PC-3 (cell line): Measurements from ENCODE around the gene NFATC2IP. TPM values are rescaled to one million over a fixed set of nuclear protein-coding genes. Genes with fewer than 3 reads are reported as not detected.

ENCODE experiments used
- ATAC-seq: fragments of 200-7000 bp; cut with Tn5 transposase; 2 replicates; pipeline ENCODE4 v1.9.1; 2020; ENCODE audit warnings: mild to moderate bottlenecking, moderate library complexity
- BruUV-seq: library from RNA; stranded (reverse); fragments of 400-500 nt; replicated peaks from 2 replicates; lab custom pipeline; 2021; lab: Mats Ljungman, UMichigan
- CTCF ChIA-PET: fragments of 300-600 bp; sonication (Branson Sonifier 250); formaldehyde crosslinking; loops from one replicate; lab custom pipeline; 2022; ENCODE audit warnings: antibody characterized with exemption; lab: Charles Lee
- POLR2A ChIA-PET: fragments of 300-600 bp; sonication (Branson Sonifier 250); formaldehyde crosslinking; loops from one replicate; lab custom pipeline; 2022; ENCODE audit warnings: antibody characterized with exemption; ENCODE audit not compliant: unreplicated experiment; lab: Charles Lee
- DNase-seq: peaks from one replicate; pipeline ENCODE4 v3.0.0-alpha.2; 2015
- H2AFZ ChIP-seq: fragments of 300-600 bp; sonication (generic); 2 replicates; pipeline ENCODE4 v1.6.0; 2016; ENCODE audit warnings: antibody characterized with exemption, low read length
- H3F3A ChIP-seq: fragments of 300-600 bp; sonication (generic); one replicate; pipeline ENCODE4 v1.6.0; 2017; ENCODE audit warnings: antibody characterized with exemption, low read length, control low read depth, mild to moderate bottlenecking; ENCODE audit not compliant: unreplicated experiment
- H3K27ac ChIP-seq: fragments of 300-600 bp; sonication (generic); 2 replicates; pipeline ENCODE4 v1.5.1; 2016; ENCODE audit warnings: mild to moderate bottlenecking, low read length
- H3K27me3 ChIP-seq: fragments of 300-600 bp; sonication (generic); 2 replicates; pipeline ENCODE4 v1.6.1; 2016; ENCODE audit warnings: low read length, mixed read lengths
- H3K36me3 ChIP-seq: fragments of 300-600 bp; sonication (generic); 2 replicates; pipeline ENCODE4 v1.6.1; 2016; ENCODE audit warnings: low read depth, mixed run types, low read length, mixed read lengths
- H3K4me1 ChIP-seq: fragments of 300-600 bp; sonication (generic); 2 replicates; pipeline ENCODE4 v1.5.1; 2016; ENCODE audit warnings: low read length; ENCODE audit not compliant: insufficient read depth
- H3K4me2 ChIP-seq: fragments of 300-600 bp; sonication (generic); 2 replicates; pipeline ENCODE4 v1.6.0; 2016; ENCODE audit warnings: low read length
- H3K4me3 ChIP-seq: fragments of 300-600 bp; sonication (generic); 2 replicates; pipeline ENCODE4 v1.5.1; 2016; ENCODE audit warnings: mild to moderate bottlenecking, low read length, mixed read lengths
- H3K79me2 ChIP-seq: fragments of 300-600 bp; sonication (generic); 2 replicates; pipeline ENCODE4 v1.6.1; 2017; ENCODE audit warnings: low read length, mixed read lengths
- H3K9ac ChIP-seq: fragments of 300-600 bp; sonication (generic); 2 replicates; pipeline ENCODE4 v1.6.0; 2016; ENCODE audit warnings: mild to moderate bottlenecking, low read length
- H3K9me2 ChIP-seq: fragments of 300-600 bp; sonication (generic); replicated peaks from 2 replicates; pipeline ENCODE4 v1.6.1; 2016; ENCODE audit warnings: mixed run types, low read length, mixed read lengths
- H3K9me3 ChIP-seq: fragments of 300-600 bp; sonication (generic); 2 replicates; pipeline ENCODE4 v1.6.1; 2016; ENCODE audit warnings: low read length, mixed read lengths
- H4K20me1 ChIP-seq: fragments of 300-600 bp; sonication (generic); 2 replicates; pipeline ENCODE4 v1.6.1; 2016; ENCODE audit warnings: low read length, mixed read lengths
- CTCF ChIP-seq: fragments of 300-600 bp; sonication (generic); conservative IDR thresholded peaks from 2 replicates; pipeline ENCODE4 v1.5.1; 2017; ENCODE audit warnings: antibody characterized with exemption, low read depth, mild to moderate bottlenecking, low read length
- EZH2 ChIP-seq: fragments of 300-600 bp; sonication (generic); IDR thresholded peaks from one replicate; pipeline ENCODE4 v1.6.1; 2017; ENCODE audit warnings: antibody characterized with exemption, mild to moderate bottlenecking, low read length; ENCODE audit not compliant: unreplicated experiment
- EZH2phosphoT487 ChIP-seq: fragments of 300-600 bp; sonication (generic); IDR thresholded peaks from 2 replicates; pipeline ENCODE4 v1.6.1; 2018; ENCODE audit warnings: mild to moderate bottlenecking, antibody characterized with exemption, low read length, borderline replicate concordance
- intact Hi-C: fragments of 100-400 bp; cut with micrococcal nuclease; formaldehyde crosslinking; loops from 2 replicates; pipeline ENCODE4 v1.9.0; 2023
- total RNA-seq: library from RNA; depleted of rRNA; stranded (reverse); fragments of >200 nt; gene quantifications from 2 replicates; pipeline ENCODE4 v1.2.3, GENCODE V29; 2014

NFATC2IP gene
- total RNA-seq, 1 experiment from 2014 or later: 33.3 TPM

GRCh38 chr16:28990375-28991040, 39.8 kb downstream of the NFATC2IP start:
- H4K20me1 ChIP-seq: no peaks in the 10 kb centered on the region
- no peaks in the 10 kb centered on the region for H3F3A ChIP-seq
- H3K27me3 ChIP-seq: no peaks in the 10 kb centered on the region
- no peaks in the 10 kb centered on the region for H3K9me3 ChIP-seq
- H3K79me2 ChIP-seq: no peaks in the 10 kb centered on the region
- ChIA-PET POLR2A (no interaction called here), CTCF (no interaction called here)
- H3K4me1 ChIP-seq: no peaks in the 10 kb centered on the region
- intact Hi-C loops: no loop called here
- no peak overlapping the region for H3K4me2 ChIP-seq
- H3K36me3 ChIP-seq: no peaks in the 10 kb centered on the region
- H3K9ac ChIP-seq: no peak overlapping the region
- no peaks in the 10 kb centered on the region for H3K9me2 ChIP-seq
- no peak overlapping the region for H2AFZ ChIP-seq
- no peak; the same call in 1 of the 2 replicates for ATAC-seq
- H3K4me3 ChIP-seq: no peak overlapping the region
- H3K27ac ChIP-seq: no peak overlapping the region
- no peak for DNase-seq
- no TSS peak for BruUV-seq
- TF ChIP-seq EZH2: no peak
- TF ChIP-seq EZH2phosphoT487: no peak
- no peak for TF ChIP-seq CTCF

- intact Hi-C loops: no loop called here
- Histone ChIP-seq H3K79me2 (no peaks in the 10 kb centered on the region), H3F3A (no peaks in the 10 kb centered on the region), H3K4me2 (no peak overlapping the region), H2AFZ (no peak overlapping the region), H4K20me1 (no peaks in the 10 kb centered on the region), H3K4me3 (no peak overlapping the region), H3K9me3 (no peaks in the 10 kb centered on the region), H3K9ac (no peak overlapping the region), H3K4me1 (no peaks in the 10 kb centered on the region), H3K36me3 (no peaks in the 10 kb centered on the region), H3K9me2 (no peaks in the 10 kb centered on the region), H3K27me3 (no peaks in the 10 kb centered on the region), H3K27ac (no peak overlapping the region)
- ChIA-PET POLR2A (interaction anchor here (0.7 kb wide), 1 partner anchor 10 kb away, joined by 7 read pairs; no protein-coding TSS in a partner anchor), CTCF (no interaction called here)
- no TSS peak for BruUV-seq
- ATAC-seq (no peak), DNase-seq (no peak)
- TF ChIP-seq EZH2 (no peak), CTCF (no peak), EZH2phosphoT487 (no peak)
Observed at GRCh38 chr16:28991687-28992086, 41.0 kb downstream of the NFATC2IP start.

- H3K27me3 ChIP-seq: no peaks in the 10 kb centered on the region
- TF ChIP-seq CTCF: no peak
- TF ChIP-seq EZH2phosphoT487: no peak
- TF ChIP-seq EZH2: no peak
- H3K4me2 ChIP-seq: no peak overlapping the region
- no peaks in the 10 kb centered on the region for H3K9me3 ChIP-seq
- H3K27ac ChIP-seq: no peak overlapping the region
- H4K20me1 ChIP-seq: no peaks in the 10 kb centered on the region
- H3K36me3 ChIP-seq: no peaks in the 10 kb centered on the region
- ChIA-PET CTCF (no interaction called here), POLR2A (no interaction called here)
- intact Hi-C loops: no loop called here
- no peaks in the 10 kb centered on the region for H3K4me1 ChIP-seq
- no peaks in the 10 kb centered on the region for H3K9me2 ChIP-seq
- no peak overlapping the region for H3K9ac ChIP-seq
- no peak overlapping the region for H2AFZ ChIP-seq
- H3F3A ChIP-seq: no peaks in the 10 kb centered on the region
- DNase-seq: no peak
- H3K4me3 ChIP-seq: no peak overlapping the region
- no peak for ATAC-seq
- no TSS peak for BruUV-seq
- no peaks in the 10 kb centered on the region for H3K79me2 ChIP-seq
Observed at GRCh38 chr16:28992496-28992895, 41.8 kb downstream of the NFATC2IP start.
